HFF-Myc (cell line): ENCODE results near the gene THG1L.

ENCODE experiments used
- DNase-seq: peaks from one replicate; pipeline ENCODE4 v3.0.0-alpha.2; 2011; ENCODE audit warnings: low read depth; ENCODE audit errors: extremely low read depth
- H3K4me3 ChIP-seq: replicated peaks from 2 replicates; pipeline ENCODE4 v1.5.1; 2011; ENCODE audit warnings: low read depth, mild to moderate bottlenecking, control low read depth, low read length
- TF ChIP-seq, protein P1 (sequence below): IDR thresholded peaks from 2 replicates; pipeline ENCODE4 v1.5.1; 2012; ENCODE audit warnings: mild to moderate bottlenecking, low read depth, low read length, control low read depth; ENCODE audit errors: missing control alignments

THG1L gene

DNA sequence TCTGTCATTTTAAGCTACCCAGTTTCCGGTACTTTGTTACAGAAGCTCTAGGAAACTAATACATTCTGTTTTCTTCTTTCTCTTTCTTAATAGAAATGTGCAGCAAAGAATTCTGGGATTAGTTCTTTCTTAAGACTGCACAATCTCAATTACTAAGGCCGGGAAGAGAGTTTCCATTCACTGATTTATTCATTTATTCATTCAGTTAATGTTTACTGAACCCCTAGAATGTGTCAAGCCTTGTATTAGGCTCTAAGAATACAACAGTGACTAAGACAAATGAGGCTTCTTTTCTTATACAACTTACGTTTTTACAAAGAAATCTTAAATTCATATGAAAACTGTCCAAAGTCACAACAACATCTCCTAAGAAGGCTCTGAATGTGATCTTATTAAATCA, 27.5 kb upstream of the THG1L start:
- H3K4me3 ChIP-seq: no peak overlapping the region
- no peak for DNase-seq
- TF ChIP-seq, protein P1, sequence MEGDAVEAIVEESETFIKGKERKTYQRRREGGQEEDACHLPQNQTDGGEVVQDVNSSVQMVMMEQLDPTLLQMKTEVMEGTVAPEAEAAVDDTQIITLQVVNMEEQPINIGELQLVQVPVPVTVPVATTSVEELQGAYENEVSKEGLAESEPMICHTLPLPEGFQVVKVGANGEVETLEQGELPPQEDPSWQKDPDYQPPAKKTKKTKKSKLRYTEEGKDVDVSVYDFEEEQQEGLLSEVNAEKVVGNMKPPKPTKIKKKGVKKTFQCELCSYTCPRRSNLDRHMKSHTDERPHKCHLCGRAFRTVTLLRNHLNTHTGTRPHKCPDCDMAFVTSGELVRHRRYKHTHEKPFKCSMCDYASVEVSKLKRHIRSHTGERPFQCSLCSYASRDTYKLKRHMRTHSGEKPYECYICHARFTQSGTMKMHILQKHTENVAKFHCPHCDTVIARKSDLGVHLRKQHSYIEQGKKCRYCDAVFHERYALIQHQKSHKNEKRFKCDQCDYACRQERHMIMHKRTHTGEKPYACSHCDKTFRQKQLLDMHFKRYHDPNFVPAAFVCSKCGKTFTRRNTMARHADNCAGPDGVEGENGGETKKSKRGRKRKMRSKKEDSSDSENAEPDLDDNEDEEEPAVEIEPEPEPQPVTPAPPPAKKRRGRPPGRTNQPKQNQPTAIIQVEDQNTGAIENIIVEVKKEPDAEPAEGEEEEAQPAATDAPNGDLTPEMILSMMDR: no peak

DNA sequence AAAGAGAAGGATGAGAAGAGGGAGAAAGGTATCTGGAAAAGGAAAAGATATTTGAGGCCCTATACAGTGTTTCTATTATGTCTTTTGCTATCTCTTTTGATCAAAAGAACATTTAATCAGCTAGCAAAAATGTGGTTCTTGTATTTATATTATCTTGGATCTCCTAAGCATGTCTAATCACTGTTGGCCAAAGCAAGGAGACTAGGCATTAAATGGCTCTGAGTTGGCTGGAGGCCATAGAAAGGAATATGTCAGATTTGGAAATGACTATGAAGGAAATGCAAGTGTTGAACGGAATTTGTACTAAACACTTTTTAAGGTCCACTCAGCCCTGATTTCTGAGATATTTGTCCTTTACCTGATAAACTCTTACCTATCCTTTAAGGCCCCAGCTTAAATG, 22.4 kb upstream of the THG1L start:
- TF ChIP-seq, protein P1: no peak
- no peak overlapping the region for H3K4me3 ChIP-seq
- no peak for DNase-seq

DNA sequence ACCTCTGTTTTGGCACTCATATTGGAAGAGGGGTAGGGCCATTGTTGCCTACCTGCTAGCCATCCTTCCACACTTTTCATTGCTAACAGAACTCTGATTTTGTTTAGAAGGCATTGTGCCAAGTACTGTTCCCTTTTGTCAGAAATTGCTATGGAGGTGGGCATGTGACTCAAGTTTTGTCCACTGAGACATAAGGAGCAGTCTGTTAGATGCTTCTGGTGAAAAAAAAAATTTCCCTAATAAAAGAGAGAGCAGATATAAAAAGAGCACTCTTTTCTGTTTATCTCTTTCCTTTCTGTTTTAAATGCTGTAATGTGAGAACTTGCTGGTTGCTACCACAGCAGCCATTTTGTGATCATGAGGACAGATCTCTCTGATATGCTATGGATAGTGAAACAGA, 21.9 kb upstream of the THG1L start:
- H3K4me3 ChIP-seq: no peak overlapping the region
- DNase-seq: no peak
- TF ChIP-seq, protein P1: no peak

DNA sequence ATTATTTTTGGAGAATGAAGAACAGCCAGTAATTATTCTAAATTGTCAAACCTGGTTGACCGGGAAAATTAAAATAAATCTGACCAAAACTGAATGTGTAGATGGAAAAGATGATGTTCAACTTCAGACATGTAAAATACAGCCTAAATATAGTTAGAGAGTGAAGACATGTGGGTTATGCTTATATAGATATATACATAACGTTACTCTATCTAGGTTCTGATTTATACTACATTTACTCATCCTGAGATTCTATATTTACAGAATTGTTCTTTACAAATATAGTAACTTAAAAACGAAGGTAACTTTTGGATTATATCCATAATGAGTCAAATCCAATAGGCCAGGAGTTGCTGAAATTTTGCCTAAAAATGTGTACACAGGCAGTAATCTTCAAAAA, 20.8 kb upstream of the THG1L start:
- TF ChIP-seq, protein P1: no peak
- H3K4me3 ChIP-seq: no peak overlapping the region
- DNase-seq: no peak

DNA sequence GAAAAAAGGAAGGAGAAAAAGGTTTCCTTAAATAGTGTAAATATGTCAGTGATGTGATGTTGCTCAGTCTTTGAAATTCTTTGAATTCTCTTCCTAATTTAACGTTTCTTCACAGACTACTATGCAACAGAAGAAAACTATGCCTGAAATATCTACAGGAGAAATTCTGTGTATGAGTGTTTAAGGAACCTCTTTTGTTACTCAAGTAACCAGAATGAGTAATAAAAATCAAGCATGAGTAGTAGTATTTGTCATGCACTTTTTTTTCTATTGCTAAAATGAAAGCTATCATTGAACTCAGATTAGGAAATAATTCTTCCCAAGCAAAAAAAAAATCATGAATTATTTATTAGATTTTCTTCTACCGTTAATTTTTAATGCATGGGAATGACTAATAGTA, 20.3 kb upstream of the THG1L start:
- H3K4me3 ChIP-seq: no peak overlapping the region
- TF ChIP-seq, protein P1: no peak
- no peak for DNase-seq

DNA sequence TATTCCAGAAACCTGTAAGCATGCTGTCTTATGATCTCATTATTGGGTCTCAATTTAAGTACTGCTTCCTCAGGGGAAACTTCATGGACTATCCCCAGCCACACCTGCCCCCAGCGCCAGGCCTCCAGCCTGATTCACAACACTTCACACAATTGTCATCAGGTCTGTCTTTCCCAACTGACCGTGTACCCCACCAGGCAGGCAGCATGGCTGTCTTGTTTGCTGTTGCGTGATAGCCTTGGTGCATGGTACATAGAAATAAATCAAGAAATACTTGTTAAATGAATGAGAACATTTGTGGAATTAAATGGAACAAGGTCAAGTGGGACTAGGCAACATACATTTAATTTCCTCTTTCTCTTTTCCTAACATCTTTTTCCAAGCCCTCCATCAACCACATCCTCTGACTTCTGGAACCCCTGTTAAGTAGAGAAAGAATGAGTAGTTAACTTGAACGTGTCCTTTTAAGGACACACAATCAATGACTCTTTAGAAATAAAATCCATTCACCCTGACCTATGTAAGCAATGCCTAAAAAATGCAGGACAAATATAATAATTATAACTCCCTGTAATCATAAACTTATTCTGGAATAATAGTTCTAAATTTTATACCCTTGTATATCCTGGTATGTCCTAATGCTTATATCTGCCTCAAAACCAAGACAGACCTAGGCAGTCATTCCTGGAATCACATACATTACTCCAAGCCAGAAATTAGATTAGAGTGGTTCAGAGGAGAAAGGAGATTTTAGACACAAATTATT, 17.2 kb upstream of the THG1L start:
- DNase-seq: no peak
- TF ChIP-seq, protein P1: no peak
- no peak overlapping the region for H3K4me3 ChIP-seq

DNA sequence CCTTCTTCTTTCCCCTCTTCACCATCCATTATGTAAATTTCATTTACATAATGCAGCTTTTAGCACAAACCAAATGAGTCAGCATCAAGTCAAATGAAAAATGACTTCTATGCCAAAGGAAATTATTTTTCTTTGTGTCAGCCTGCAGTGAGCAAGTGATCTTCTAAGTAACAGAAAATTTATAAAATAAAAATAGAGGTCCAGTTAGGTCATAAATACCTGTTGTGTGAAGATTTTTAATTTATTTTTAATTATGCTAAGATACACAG, 16.7 kb upstream of the THG1L start:
- DNase-seq: no peak
- TF ChIP-seq, protein P1: no peak
- no peak overlapping the region for H3K4me3 ChIP-seq
